Urothelium cell line (cell line): ENCODE data around the gene LCN1.
A peak's percentile ranks its signal among the peaks of the same experiment; 100 is the strongest.
"Not testable (repeated sequence)": the region's sequence is repeated elsewhere in the genome, so short reads cannot be mapped to it uniquely, and the experiment has no call there.

Source experiments
- DNase-seq: peaks from one replicate; pipeline ENCODE4 v3.0.0; 2011; ENCODE audit warnings: low spot score, mixed read lengths
- FAIRE-seq: peaks from 2 replicates; lab custom pipeline; 2011; peaks lifted over from hg19 to GRCh38; lab: Jason Lieb, UNC

LCN1 gene

DNA sequence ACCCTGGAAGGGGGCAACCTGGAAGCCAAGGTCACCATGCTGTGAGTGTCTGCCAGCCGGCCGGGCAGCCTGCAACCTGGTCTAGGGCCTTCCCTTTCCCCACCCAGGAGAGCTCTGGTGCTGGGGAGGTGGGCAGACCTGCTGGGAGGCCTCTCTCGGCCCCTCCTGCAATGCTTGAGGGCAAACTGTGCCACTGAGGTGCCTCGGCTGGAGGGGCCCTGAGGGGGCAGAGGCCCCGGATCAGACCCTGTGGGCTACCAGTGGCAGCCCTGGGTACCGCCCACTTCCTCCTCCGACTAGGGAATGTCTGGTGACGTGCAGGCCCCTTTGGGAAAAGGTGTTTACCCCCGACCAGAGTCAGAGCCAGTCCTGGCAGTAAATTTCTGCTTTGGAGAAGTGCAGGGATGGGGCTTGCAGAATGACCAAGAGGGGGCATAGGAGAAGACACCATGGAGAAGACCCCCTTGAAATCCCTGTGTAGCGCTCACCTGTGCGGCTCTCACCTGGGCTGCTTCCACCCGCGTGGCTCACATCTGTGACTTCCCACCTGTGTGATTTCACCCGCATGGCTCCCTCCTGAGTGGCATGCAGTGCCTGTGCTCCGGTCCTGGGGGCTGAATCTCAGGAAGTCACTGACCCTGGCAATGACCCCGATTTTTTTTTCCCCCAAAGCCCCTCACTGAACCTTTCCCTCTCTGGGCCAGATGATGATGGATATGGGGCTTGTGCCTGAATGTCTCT, 1.1 kb downstream of the LCN1 start:
- DNase-seq (no peak), FAIRE-seq (no peak)

- FAIRE-seq: no peak
- DNase-seq: no peak
Observed at GRCh38 chr9:135522931-135523330, 1.7 kb downstream of the LCN1 start.

GRCh38 chr9:135523521-135524129, 2.4 kb downstream of the LCN1 start:
- peak; percentile 20 for FAIRE-seq
- DNase-seq: no peak

DNA sequence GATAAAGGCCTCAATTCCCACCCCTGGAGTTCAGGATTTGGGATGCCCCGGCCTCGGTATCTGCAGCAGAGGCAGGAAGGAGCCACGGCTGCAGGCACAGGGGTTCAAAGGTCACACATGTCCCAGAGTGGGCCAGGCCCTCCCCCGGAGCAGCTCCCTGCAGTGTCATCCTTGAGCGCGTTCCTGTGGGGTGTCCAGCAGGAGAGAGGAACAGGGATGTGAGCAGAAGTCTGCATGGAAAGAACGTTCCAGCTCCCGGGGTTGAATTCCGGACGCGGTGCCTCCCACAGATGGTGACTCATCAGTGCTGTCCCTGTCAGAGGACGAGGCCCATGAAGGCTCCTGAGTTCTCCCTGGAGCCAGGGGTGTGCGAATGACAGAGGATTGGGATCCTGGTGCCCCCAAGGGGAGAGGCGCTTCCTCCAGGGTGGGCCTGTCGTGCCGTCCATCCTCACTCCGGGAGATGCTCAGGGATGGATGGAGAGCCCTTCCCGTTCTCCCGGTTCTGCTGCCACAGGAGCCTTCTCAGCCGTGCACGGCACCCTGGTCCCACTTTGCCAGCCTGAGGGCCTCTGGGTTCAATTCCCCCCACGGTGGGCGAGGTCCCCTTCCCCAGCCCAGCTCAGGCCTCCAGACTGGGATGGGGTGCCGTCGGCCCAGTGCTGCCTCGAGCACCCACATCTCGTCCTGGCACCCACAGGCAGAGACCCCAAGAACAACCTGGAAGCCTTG, 3.1 kb downstream of the LCN1 start:
- DNase-seq (peak; percentile 54), FAIRE-seq (no peak)

GRCh38 chr9:135525241-135526088, 4.2 kb downstream of the LCN1 start:
- no peak for DNase-seq
- FAIRE-seq: no peak

- DNase-seq (no peak), FAIRE-seq (no peak)
Observed at GRCh38 chr9:135526089-135526729, 5.0 kb downstream of the LCN1 start.

DNA sequence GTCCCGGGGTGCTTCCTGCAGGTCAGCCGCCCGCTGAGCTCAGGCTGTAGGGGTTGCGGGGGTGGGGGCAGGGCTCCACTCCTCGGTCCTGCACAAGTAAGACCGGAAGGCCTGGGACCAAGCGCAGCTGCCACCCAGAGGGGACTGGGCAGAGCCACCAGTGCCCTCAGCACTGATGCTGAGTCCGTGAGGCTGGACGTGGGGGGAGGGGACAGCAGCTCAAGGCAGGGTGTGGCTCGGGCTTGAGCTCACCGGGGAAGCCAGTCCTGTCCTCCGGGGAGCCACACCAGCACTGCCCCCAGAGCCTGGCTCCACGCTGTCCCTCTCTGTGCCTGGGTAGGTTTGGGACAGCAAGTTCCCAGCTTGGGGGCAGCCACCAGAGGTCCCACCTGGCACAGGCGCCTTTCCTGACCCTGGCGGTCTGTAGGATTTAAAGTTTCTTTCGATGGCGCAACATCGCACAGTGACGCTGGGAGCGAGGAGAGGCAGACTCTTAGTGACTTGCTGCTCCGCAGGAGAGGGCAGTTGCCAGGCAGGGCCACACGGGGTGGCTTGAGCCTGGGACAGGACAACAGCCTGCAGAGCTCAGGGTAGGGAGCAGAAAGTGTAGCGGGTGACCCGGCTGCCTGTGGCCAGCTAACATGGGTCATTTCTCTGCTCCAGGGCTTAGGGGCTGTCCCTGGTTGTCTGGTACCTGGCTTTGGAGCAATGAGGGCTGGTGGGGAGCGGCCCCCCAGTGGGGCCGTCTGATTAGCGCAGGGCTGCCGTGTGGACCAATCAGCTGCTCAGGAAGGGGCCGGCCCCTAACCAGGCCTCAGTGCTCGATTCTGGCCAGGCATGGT, 5.7 kb downstream of the LCN1 start:
- no peak for FAIRE-seq
- DNase-seq: no peak

GRCh38 chr9:135528842-135529435, 7.7 kb downstream of the LCN1 start:
- FAIRE-seq, DNase-seq: not testable (repeated sequence)

GRCh38 chr9:135530146-135530545, 8.9 kb downstream of the LCN1 start:
- FAIRE-seq (no peak), DNase-seq (no peak)

DNA sequence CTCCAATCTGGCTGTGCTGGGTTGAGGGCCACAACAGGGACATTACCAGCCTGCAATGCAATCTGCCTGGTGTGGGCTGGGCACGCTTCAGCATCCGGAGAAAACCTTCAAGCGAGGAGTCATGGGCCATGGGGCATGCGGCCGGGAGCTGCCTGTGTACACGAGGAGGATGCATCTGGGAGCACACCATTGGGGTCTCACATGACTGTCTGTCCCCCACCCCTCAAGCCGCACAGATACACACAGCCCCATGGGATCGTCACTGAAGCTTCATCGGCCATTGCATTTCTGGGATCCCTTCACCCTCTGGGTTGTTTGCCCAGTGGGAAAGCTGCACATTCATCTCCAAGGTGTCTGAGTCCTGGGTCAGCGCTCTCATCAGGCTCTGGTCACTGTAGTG, 9.9 kb downstream of the LCN1 start:
- DNase-seq (no peak), FAIRE-seq (no peak)

DNA sequence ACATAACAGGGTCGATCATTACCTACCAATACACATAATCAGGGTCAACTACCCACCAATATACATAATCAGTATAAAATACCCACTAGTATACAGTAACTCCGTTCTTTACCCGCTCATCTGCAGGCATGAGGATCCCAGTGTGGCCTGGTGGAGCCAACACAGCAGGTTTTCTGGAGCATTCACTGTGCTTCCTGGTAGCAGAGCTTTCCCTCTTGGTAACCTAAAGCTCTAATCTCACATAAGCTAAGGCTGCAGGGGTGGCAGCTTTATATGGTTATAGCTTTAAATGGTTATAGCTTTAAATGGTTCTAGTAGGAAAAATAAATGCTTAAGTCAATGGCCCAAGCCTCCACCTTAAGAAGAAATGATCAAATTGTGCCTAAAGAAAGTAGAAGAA, 11.9 kb downstream of the LCN1 start:
- FAIRE-seq: no peak
- no peak for DNase-seq

DNA sequence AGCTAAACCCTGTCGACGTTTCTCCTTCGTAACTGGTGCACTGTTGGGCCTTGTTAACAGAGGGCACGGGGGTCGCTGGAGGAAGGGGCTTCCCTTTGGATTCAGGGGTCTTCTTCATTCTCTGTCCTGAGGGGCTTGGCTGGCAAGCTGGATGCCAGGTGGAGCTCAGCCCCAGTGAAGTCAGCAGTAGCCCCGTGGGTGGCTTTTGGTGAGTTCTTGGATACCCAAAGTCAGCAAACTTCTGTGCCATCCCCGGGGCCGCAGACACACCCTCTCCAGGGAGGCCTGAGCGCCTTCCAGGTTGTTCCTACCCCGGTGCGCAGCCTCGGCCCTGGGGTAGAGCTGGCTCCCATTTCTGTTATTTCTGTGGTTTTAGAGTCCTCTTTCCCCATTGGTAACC, 12.4 kb downstream of the LCN1 start:
- no peak for DNase-seq
- FAIRE-seq: no peak

- not testable (repeated sequence) for FAIRE-seq, DNase-seq
Observed at GRCh38 chr9:135534192-135534711, 13.0 kb downstream of the LCN1 start.

GRCh38 chr9:135534826-135535225, 13.6 kb downstream of the LCN1 start:
- not testable (repeated sequence) for FAIRE-seq, DNase-seq

DNA sequence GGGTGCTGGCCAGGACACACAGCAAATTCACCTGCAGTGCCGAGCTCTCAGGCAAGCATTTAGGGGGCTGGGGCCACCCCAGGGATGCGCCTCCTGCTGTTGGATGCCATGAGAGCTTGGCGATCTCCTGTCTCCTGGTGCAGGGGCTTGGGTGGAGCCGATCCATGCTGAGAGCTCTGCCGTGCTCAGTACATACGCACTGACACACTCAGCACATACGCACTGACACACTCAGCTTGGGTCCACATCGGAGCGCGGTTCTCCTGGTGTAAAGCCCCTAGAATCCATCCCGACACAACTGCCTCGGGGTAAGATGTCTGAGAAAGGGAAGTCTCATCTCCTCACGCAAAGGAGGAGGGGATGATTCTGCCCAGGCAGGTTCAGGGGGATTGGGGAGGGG, 14.4 kb downstream of the LCN1 start:
- not testable (repeated sequence) for DNase-seq, FAIRE-seq

DNA sequence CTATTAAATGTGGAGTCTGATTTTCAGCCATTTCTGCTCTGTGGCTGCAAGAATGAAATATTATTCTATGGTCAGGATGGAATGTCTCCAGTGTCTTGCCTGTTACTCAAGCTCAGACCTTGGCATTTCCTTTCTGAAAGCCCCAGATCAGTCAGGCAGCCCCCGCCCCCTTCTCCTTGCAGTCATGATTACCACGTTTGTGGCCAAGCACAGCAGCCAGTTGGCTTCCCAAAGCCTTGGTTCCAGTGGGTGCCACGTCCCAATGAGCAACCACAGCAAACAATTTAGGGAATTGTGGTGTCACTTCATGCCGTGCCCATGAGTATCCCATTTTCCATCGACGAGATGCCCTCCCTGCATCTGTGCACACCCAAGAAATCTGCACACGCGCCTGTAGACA, 15.0 kb downstream of the LCN1 start:
- FAIRE-seq: no peak
- DNase-seq: no peak

- peak; percentile 61 for DNase-seq
- not testable (repeated sequence) for FAIRE-seq
Observed at GRCh38 chr9:135543262-135543894, 22.1 kb downstream of the LCN1 start.

DNA sequence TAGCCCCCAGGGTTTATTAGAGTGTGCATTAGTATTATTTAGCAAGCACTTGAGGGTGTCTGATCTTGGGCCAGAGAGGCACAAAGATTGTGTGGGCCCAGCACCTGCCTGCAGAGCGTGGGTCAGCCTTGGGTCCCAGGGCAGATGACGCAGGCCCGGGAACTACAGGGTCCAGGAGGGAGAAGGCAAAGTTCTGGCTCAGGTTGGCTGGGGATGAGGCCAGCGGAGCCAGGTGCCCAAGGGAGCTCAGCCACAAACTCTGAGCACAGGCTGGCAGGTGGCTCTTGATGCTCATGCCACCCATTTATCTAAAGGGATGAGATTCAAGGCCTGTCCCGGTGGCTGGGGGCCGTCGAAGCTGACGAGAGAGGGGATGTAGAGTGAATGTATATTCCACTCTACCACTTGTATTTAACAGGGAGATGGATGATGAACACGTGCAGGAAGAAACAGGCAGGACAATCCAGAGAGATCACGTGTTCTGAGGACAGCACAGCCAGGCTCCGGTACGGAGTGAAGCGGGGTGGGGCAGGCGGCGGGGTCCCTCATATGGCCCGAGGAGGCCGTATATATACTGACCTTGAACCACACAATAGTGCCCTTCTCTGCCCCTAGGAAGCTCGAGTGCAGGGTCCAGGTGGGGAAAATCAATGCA, 23.9 kb downstream of the LCN1 start:
- no peak for DNase-seq
- FAIRE-seq: no peak
